K562 (cell line): Measurements from ENCODE around the gene S100A8. TPM values are rescaled to one million over a fixed set of nuclear protein-coding genes. Genes with fewer than 3 reads are reported as not detected.

Experiments
- ATAC-seq: fragments of 200-7000 bp; cut with Tn5 transposase; 3 replicates; pipeline ENCODE4 v1.9.1; 2020; ENCODE audit warnings: moderate library complexity
- BruUV-seq: library from RNA; stranded (reverse); fragments of 400-500 nt; replicated peaks from 2 replicates; lab custom pipeline; 2021; lab: Mats Ljungman, UMichigan
- CTCF ChIA-PET: fragments of 300-600 bp; formaldehyde crosslinking; extraction: SDS; loops from one replicate; lab custom pipeline; 2021; ENCODE audit warnings: low intra/inter-chr PET ratio; lab: Yijun Ruan, JAX
- POLR2A ChIA-PET: fragments of 300-600, 350-650 bp; sonication (Branson Sonifier 250); formaldehyde crosslinking; extraction: SDS; loops from one replicate; lab custom pipeline; 2021; ENCODE audit warnings: antibody characterized with exemption, inconsistent platforms; lab: Yijun Ruan, JAX
- DNase-seq, 4 experiments: peaks; one replicate each; pipeline versions ENCODE4 v3.0.0 to v3.0.0-alpha.2; 2011 to 2018; ENCODE audit warnings: low spot score in 3 of 4, mixed read lengths in 3 of 4; ENCODE audit errors: extremely low read depth in 1 of 4
- FAIRE-seq: peaks from 2 replicates; lab custom pipeline; 2011; peaks lifted over from hg19 to GRCh38; lab: Jason Lieb, UNC
- H2AFZ ChIP-seq: 2 replicates; pipeline ENCODE4 v1.6.0; 2011; ENCODE audit warnings: low read depth, low read length, control low read depth, inconsistent platforms
- H3K27ac ChIP-seq: fragments of 200-600 bp; 3 replicates; pipeline ENCODE4 v1.8.0; 2011; ENCODE audit warnings: low read depth, mild to moderate bottlenecking, control low read depth, inconsistent platforms, low read length, moderate library complexity, mixed read lengths; ENCODE audit errors: extremely low read depth
- H3K27me3 ChIP-seq, 2 experiments: fragments of 300-600 bp in 1 of 2; 2 replicates in 1 of 2; 3 replicates in 1 of 2; pipeline versions ENCODE4 v1.6.0 to v1.8.0; 2011; ENCODE audit warnings: inconsistent platforms in 2 of 2, low read length in 2 of 2, mild to moderate bottlenecking in 1 of 2, mixed read lengths in 1 of 2, moderate library complexity in 1 of 2; ENCODE audit not compliant: control insufficient read depth in 2 of 2, insufficient read depth in 2 of 2
- H3K36me3 ChIP-seq: fragments of 300-600 bp; 3 replicates; pipeline ENCODE4 v1.8.0; 2011; ENCODE audit warnings: mild to moderate bottlenecking, low read length, inconsistent platforms; ENCODE audit not compliant: control insufficient read depth, insufficient read depth
- H3K4me1 ChIP-seq, 2 experiments: fragments of 200-600 bp in 1 of 2; replicated peaks in 1 of 2; 2 replicates in 1 of 2; 3 replicates in 1 of 2; pipeline versions ENCODE4 v1.5.1 to v1.8.0; 2011; ENCODE audit warnings: inconsistent platforms in 2 of 2, low read length in 2 of 2, mild to moderate bottlenecking in 1 of 2, mixed read lengths in 1 of 2, moderate library complexity in 1 of 2; ENCODE audit not compliant: control insufficient read depth in 2 of 2, insufficient read depth in 2 of 2
- H3K4me2 ChIP-seq: 2 replicates; pipeline ENCODE4 v1.6.1; 2011; ENCODE audit warnings: low read length, control low read depth, inconsistent platforms, mixed read lengths; ENCODE audit not compliant: insufficient read depth
- H3K4me3 ChIP-seq: fragments of 200-600 bp; sonication (generic), shearing (Covaris generic); 2 replicates; pipeline ENCODE4 v1.5.1; 2016; ENCODE audit warnings: control low read depth, inconsistent platforms
- H3K79me2 ChIP-seq: fragments of 200-600 bp; 3 replicates; pipeline ENCODE4 v1.8.0; 2011; ENCODE audit warnings: low read length, inconsistent platforms; ENCODE audit not compliant: control insufficient read depth, insufficient read depth
- H3K9ac ChIP-seq, 2 experiments: 2 replicates each; pipeline versions ENCODE4 v1.6.0 to v1.6.1; 2011; ENCODE audit warnings: low read depth in 2 of 2, low read length in 2 of 2, control low read depth in 1 of 2, inconsistent platforms in 1 of 2, mild to moderate bottlenecking in 1 of 2, mixed read lengths in 1 of 2; ENCODE audit not compliant: insufficient read depth in 1 of 2
- H3K9me1 ChIP-seq: one replicate; pipeline ENCODE4 v1.6.0; 2011; ENCODE audit warnings: inconsistent platforms, mild to moderate bottlenecking, low read length, moderate library complexity; ENCODE audit not compliant: control insufficient read depth, insufficient read depth
- H3K9me3 ChIP-seq: replicated peaks from 2 replicates; pipeline ENCODE4 v1.5.1; 2011; ENCODE audit warnings: low read depth, low read length, inconsistent platforms; ENCODE audit not compliant: control insufficient read depth, insufficient read depth
- H4K20me1 ChIP-seq: replicated peaks from 2 replicates; pipeline ENCODE4 v1.6.1; 2011; ENCODE audit warnings: low read length, inconsistent platforms, mixed read lengths; ENCODE audit not compliant: control insufficient read depth, insufficient read depth
- RBM22 ChIP-seq: fragments of 200-400 bp; formaldehyde crosslinking; IDR thresholded peaks from 2 replicates; pipeline ENCODE4 v1.6.1; 2018; ENCODE audit warnings: low read length, low read depth; ENCODE audit not compliant: poor library complexity, severe bottlenecking
- WGBS: fragments of 100-300 bp; shearing (Covaris generic); methylation state at CpG from one replicate; pipeline ENCODE4 v1.1.6; 2016; ENCODE audit warnings: low coverage, mixed read lengths; ENCODE audit not compliant: insufficient coverage; ENCODE audit errors: missing lambda C conversion rate; 5-methylcytosine and 5-hydroxymethylcytosine counted together
- in situ Hi-C: fragments of 300-500 bp; cut with MboI; formaldehyde crosslinking; loops from 4 replicates; pipeline ENCODE4 v1.15.0; 2018; ENCODE audit warnings: inconsistent platforms, mixed read lengths
- intact Hi-C: fragments of 100-400 bp; cut with micrococcal nuclease; formaldehyde crosslinking; loops from 2 replicates; pipeline ENCODE4 v1.14.2; 2022
- polyA plus RNA-seq, 8 experiments: library from polyadenylated mRNA; depleted of rRNA in 4 of 8; stranded (reverse) in 5 of 8; unstranded in 3 of 8; fragments of >200 nt; fragmentation: Nextera tagmentation in 2 of 8; fragmentation: Illumina TruSeq in 1 of 8; extraction: Ambion mirVana in 2 of 8; extraction: Trizol in 1 of 8; gene quantifications; 2 replicates each; pipeline versions ENCODE4 v1.2.1 to v1.2.3, GENCODE V29; 2011 to 2014; ENCODE audit warnings: inconsistent platforms in 1 of 8, missing spikeins in 1 of 8
- total RNA-seq, 7 experiments: library from RNA; depleted of rRNA in 6 of 7; stranded (reverse); fragments of >200 nt in 6 of 7; fragmentation: Illumina TruSeq in 2 of 7; extraction: Trizol in 2 of 7; gene quantifications; 2 replicates each; pipeline versions ENCODE4 v1.2.1 to v1.2.3, GENCODE V29; 2011 to 2021; ENCODE audit warnings: low replicate concordance in 1 of 7
- TF ChIP-seq, protein P1 (sequence below): fragments of 450-650 bp; formaldehyde crosslinking; IDR thresholded peaks from 2 replicates; pipeline ENCODE4 v1.4.0; 2020; ENCODE audit warnings: mild to moderate bottlenecking, moderate library complexity

S100A8 gene
- total and polyA plus RNA-seq, 9 of the 15 experiments (the other 6 are each of a cell fraction or from before 2014, with no cell fraction given) = 0.15 to 0.60 TPM; not detected in 7

DNA sequence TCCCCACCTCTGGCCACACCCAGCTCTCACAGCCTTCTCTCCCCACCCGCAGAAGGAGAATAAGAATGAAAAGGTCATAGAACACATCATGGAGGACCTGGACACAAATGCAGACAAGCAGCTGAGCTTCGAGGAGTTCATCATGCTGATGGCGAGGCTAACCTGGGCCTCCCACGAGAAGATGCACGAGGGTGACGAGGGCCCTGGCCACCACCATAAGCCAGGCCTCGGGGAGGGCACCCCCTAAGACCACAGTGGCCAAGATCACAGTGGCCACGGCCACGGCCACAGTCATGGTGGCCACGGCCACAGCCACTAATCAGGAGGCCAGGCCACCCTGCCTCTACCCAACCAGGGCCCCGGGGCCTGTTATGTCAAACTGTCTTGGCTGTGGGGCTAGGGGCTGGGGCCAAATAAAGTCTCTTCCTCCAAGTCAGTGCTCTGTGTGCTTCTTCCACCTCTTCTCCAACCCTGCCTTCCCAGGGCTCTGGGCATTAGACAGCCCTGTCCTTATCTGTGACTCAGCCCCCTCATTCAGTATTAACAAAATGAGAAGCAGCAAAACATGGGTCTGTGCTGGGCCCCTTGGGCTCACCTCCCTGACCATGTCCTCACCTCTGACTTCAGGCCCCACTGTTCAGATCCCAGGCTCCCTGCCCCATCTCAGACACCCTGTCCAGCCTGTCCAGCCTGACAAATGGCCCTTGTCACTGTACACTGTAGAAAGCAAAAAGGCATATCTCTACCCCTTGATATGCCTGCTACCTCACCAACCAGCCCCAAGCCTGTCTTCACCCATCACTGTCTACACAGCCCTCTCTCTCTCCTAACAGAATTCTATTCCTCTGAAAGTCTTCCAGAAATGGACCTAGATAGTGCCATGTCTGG lies 30.0 kb downstream of the S100A8 start:
- no peak overlapping the region for H3K27ac ChIP-seq
- FAIRE-seq (no peak), DNase-seq (no peak), ATAC-seq (no peak; the same call in 2 of the 3 replicates)
- no peaks in the 10 kb centered on the region for H3K9me3 ChIP-seq
- no peak overlapping the region for H3K9ac ChIP-seq
- POLR2A ChIA-PET = interaction anchor here (0.7 kb wide), 1 partner anchor 273 kb away, joined by 3 read pairs; the partner anchor contains the start of gene CHTOP
- TF ChIP-seq, protein P1, sequence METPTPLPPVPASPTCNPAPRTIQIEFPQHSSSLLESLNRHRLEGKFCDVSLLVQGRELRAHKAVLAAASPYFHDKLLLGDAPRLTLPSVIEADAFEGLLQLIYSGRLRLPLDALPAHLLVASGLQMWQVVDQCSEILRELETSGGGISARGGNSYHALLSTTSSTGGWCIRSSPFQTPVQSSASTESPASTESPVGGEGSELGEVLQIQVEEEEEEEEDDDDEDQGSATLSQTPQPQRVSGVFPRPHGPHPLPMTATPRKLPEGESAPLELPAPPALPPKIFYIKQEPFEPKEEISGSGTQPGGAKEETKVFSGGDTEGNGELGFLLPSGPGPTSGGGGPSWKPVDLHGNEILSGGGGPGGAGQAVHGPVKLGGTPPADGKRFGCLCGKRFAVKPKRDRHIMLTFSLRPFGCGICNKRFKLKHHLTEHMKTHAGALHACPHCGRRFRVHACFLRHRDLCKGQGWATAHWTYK (CRISPR knock-in tag) = peak; percentile 80
- TF ChIP-seq RBM22 = no peak
- no TSS peak for BruUV-seq
- H2AFZ ChIP-seq = no peak overlapping the region
- in situ Hi-C loops (no loop called here), intact Hi-C loops (no loop called here)
- H3K79me2 ChIP-seq = no peaks in the 10 kb centered on the region
- no peaks in the 10 kb centered on the region for H3K9me1 ChIP-seq
- CTCF ChIA-PET = no interaction called here
- 0% methylated on average over 11 of the region's 11 CpGs for whole genome bisulfite sequencing
- H3K27me3 ChIP-seq = peaks cover 4 to 60% of the 10 kb centered on the region in 2 experiments; a peak in 4 of 5 replicates
- H3K4me3 ChIP-seq = no peak overlapping the region
- H3K4me2 ChIP-seq = no peak overlapping the region
- H3K36me3 ChIP-seq = no peaks in the 10 kb centered on the region
- no peaks in the 10 kb centered on the region; the same call in 1 of the 2 replicates for H4K20me1 ChIP-seq
- H3K4me1 ChIP-seq = peaks cover 0 to 5% of the 10 kb centered on the region in 2 experiments; a peak in 1 of 5 replicates
